ENCODE results near the gene AQP2.

Gene AQP2

GRCh38 chr12:49930515-49931288 lies 19.8 kb upstream of the AQP2 start:
- H3K4me3 ChIP-seq (ENCODE audit: control insufficient read depth, low read depth, low read length), result no peak overlapping the region
- no peak for DNase-seq (ENCODE audit: low read depth)
- TF ChIP-seq CTCF (IDR thresholded peaks at IDR 0.05; ENCODE audit: control insufficient read depth, insufficient read depth, low read depth, low read length, missing control alignments), result no peak

- no peak overlapping the region for H3K4me3 ChIP-seq (ENCODE audit: control insufficient read depth, low read depth, low read length)
- no peak for TF ChIP-seq CTCF (IDR thresholded peaks at IDR 0.05; ENCODE audit: control insufficient read depth, insufficient read depth, low read depth, low read length, missing control alignments)
- no peak for DNase-seq (ENCODE audit: low read depth)
Measured at GRCh38 chr12:49932023-49932422, 18.5 kb upstream of the AQP2 start.

- DNase-seq (ENCODE audit: low read depth), result no peak
- H3K4me3 ChIP-seq (ENCODE audit: control insufficient read depth, low read depth, low read length), result no peak overlapping the region
- TF ChIP-seq CTCF (IDR thresholded peaks at IDR 0.05; ENCODE audit: control insufficient read depth, insufficient read depth, low read depth, low read length, missing control alignments), result no peak
Measured at GRCh38 chr12:49932533-49933130, 17.9 kb upstream of the AQP2 start.

GRCh38 chr12:49933796-49934195 lies 16.7 kb upstream of the AQP2 start:
- no peak for TF ChIP-seq CTCF (IDR thresholded peaks at IDR 0.05; ENCODE audit: control insufficient read depth, insufficient read depth, low read depth, low read length, missing control alignments)
- no peak for DNase-seq (ENCODE audit: low read depth)
- H3K4me3 ChIP-seq (ENCODE audit: control insufficient read depth, low read depth, low read length), result no peak overlapping the region

GRCh38 chr12:49934505-49934904 lies 16.0 kb upstream of the AQP2 start:
- DNase-seq (ENCODE audit: low read depth), result no peak
- TF ChIP-seq CTCF (IDR thresholded peaks at IDR 0.05; ENCODE audit: control insufficient read depth, insufficient read depth, low read depth, low read length, missing control alignments), result no peak
- no peak overlapping the region for H3K4me3 ChIP-seq (ENCODE audit: control insufficient read depth, low read depth, low read length)

GRCh38 chr12:49936925-49937324 lies 13.6 kb upstream of the AQP2 start:
- no peak overlapping the region for H3K4me3 ChIP-seq (ENCODE audit: control insufficient read depth, low read depth, low read length)
- DNase-seq (ENCODE audit: low read depth), result no peak
- no peak for TF ChIP-seq CTCF (IDR thresholded peaks at IDR 0.05; ENCODE audit: control insufficient read depth, insufficient read depth, low read depth, low read length, missing control alignments)
